GM10266 (cell line): ENCODE data around the gene RBMS1.

Experiments
- DNase-seq: peaks from one replicate; pipeline ENCODE4 v3.0.0; 2012; ENCODE audit errors: extremely low spot score
- TF ChIP-seq, protein P1 (sequence below): IDR thresholded peaks from 2 replicates; pipeline ENCODE4 v1.5.1; 2012; ENCODE audit warnings: mild to moderate bottlenecking, low read depth; ENCODE audit not compliant: control insufficient read depth, insufficient read depth; ENCODE audit errors: missing control alignments

Gene RBMS1

DNA sequence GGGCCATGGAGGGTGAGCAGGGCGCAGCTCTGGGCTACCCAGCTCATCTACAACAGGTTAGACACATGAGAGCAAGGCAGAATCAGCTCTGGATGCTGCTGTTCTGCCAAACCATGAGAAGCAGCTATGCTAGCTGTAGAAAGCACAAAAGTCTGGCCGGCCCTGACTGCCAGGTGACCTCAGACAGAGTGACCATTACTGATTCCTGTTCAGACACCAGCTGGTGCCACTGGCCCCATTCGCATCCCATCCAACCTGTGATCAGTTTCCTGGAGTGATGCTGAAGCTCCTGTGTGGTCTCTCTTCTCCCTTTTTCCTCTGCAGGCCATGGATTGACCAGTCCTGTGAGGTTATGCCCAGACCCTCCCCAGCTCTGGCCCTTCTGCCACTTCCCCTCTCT, 14.3 kb downstream of the RBMS1 start:
- no peak for DNase-seq

DNA sequence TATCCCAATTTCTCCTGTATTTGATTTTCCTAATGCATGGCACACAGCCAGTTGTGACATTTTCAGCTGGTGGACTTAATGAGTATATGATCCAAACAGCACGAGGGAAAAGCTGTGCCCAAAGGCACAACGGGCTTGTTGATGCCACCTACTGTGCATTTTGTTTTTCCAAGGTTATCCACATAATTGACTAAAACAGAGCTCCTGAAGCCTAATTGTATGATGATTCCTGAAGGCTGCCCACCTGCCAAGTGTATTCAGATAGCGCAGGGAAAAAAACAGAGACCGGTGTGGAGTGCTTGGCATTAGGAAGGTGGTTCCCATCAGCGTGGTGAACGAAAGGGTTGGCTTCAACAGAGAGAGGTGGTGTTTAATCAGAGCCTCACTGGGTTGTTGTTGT, 14.9 kb downstream of the RBMS1 start:
- DNase-seq = no peak
- TF ChIP-seq, protein P1, sequence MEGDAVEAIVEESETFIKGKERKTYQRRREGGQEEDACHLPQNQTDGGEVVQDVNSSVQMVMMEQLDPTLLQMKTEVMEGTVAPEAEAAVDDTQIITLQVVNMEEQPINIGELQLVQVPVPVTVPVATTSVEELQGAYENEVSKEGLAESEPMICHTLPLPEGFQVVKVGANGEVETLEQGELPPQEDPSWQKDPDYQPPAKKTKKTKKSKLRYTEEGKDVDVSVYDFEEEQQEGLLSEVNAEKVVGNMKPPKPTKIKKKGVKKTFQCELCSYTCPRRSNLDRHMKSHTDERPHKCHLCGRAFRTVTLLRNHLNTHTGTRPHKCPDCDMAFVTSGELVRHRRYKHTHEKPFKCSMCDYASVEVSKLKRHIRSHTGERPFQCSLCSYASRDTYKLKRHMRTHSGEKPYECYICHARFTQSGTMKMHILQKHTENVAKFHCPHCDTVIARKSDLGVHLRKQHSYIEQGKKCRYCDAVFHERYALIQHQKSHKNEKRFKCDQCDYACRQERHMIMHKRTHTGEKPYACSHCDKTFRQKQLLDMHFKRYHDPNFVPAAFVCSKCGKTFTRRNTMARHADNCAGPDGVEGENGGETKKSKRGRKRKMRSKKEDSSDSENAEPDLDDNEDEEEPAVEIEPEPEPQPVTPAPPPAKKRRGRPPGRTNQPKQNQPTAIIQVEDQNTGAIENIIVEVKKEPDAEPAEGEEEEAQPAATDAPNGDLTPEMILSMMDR = no peak

More for the DNA sequence above, 14.3 kb downstream of the RBMS1 start:
- TF ChIP-seq, protein P1 = no peak

DNA sequence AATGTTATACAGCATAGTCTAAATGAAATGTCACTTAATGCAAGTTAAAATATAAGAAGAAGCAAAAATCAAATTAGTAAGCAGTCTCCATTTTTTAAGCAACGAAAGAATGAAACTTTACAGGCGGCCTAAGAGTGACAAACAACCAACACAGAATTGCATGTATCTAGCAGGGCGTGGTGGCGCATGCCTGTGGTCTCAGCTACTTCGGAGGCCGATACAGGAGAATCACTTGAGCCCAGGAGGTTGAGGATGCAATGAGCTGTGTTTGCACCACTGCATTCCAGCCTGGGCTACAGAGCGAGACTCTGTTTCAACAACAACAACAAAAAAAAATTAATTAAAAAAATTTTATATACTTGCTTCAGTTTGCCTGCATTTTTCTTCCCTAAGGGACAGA, 16.6 kb downstream of the RBMS1 start:
- DNase-seq = no peak
- TF ChIP-seq, protein P1 = no peak

- no peak for DNase-seq
- TF ChIP-seq, protein P1 = no peak
These were observed 18.5 kb downstream of the RBMS1 start for GRCh38 chr2:160474891-160475787.

GRCh38 chr2:160474319-160474645, 19.3 kb downstream of the RBMS1 start:
- no peak for DNase-seq
- TF ChIP-seq, protein P1 = no peak

GRCh38 chr2:160473468-160474318, 19.9 kb downstream of the RBMS1 start:
- TF ChIP-seq, protein P1 = no peak
- no peak for DNase-seq

DNA sequence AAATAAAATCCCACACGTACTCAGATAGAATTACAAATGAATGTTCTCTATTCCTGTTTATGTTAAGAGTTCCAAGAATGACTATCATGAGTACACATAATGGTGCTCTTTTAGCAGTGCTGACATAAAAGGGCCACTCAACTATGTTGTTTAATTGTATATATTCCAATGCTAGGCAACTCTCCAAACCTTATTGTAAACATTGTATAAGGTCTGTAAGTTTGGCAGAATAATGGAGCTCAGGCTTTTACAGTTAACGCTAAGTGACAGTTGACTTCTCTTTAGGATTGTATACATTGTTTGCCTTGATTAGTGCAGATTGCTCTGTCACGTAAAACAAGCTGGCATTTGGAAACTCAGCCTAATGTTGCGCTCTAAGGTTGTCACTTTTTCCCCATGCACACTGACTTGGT, 20.8 kb downstream of the RBMS1 start:
- TF ChIP-seq, protein P1 = no peak
- DNase-seq = no peak
